Activated T-cell treated with anti-CD3 and anti-CD28 coated beads for 24 hours (primary cell): ENCODE data around the gene UBE2C.

Source experiments
- DNase-seq: peaks from one replicate; pipeline ENCODE4 v3.0.0-alpha.2; 2020; ENCODE audit warnings: low read depth

The UBE2C gene

GRCh38 chr20:45833883-45834796 is 21.7 kb downstream of the UBE2C start:
- peak; percentile 24 for DNase-seq

GRCh38 chr20:45834797-45835161 is 22.3 kb downstream of the UBE2C start:
- DNase-seq, result no peak

GRCh38 chr20:45835329-45835765 is 22.9 kb downstream of the UBE2C start:
- DNase-seq, result no peak

- no peak for DNase-seq
Measured at GRCh38 chr20:45835825-45836224, 23.4 kb downstream of the UBE2C start.

GRCh38 chr20:45836841-45837240 is 24.4 kb downstream of the UBE2C start:
- DNase-seq, result no peak

- DNase-seq, result no peak
Measured at GRCh38 chr20:45840700-45841198, 28.3 kb downstream of the UBE2C start.

- no peak for DNase-seq
Measured at GRCh38 chr20:45841407-45842129, 29.1 kb downstream of the UBE2C start.

- DNase-seq, result no peak
Measured at GRCh38 chr20:45842169-45842812, 29.8 kb downstream of the UBE2C start.

- no peak for DNase-seq
Measured at GRCh38 chr20:45843506-45843905, 31.1 kb downstream of the UBE2C start.

GRCh38 chr20:45845452-45845851 is 33.0 kb downstream of the UBE2C start:
- DNase-seq, result no peak

- DNase-seq, result no peak
Measured at GRCh38 chr20:45848421-45848820, 36.0 kb downstream of the UBE2C start.

GRCh38 chr20:45848969-45849582 is 36.6 kb downstream of the UBE2C start:
- DNase-seq, result no peak

GRCh38 chr20:45850238-45850637 is 37.8 kb downstream of the UBE2C start:
- DNase-seq, result no peak

- DNase-seq, result no peak
Measured at GRCh38 chr20:45850926-45851325, 38.5 kb downstream of the UBE2C start.

GRCh38 chr20:45851501-45851900 is 39.1 kb downstream of the UBE2C start:
- DNase-seq, result no peak

GRCh38 chr20:45852326-45852725 is 39.9 kb downstream of the UBE2C start:
- no peak for DNase-seq

- no peak for DNase-seq
Measured at GRCh38 chr20:45853484-45853883, 41.0 kb downstream of the UBE2C start.

- peak; percentile 94 for DNase-seq
Measured at GRCh38 chr20:45857114-45857881, 44.9 kb downstream of the UBE2C start, which contains the start of the genes ACOT8 and ZSWIM3. TSS of gene ACOT8 (minus strand) at chr20:45857392. CDS start at chr20:45857315, 77 bp downstream. TSS of gene ZSWIM3 (plus strand) at chr20:45857614. CDS start at chr20:45857826, 212 bp downstream.

GRCh38 chr20:45857882-45858216 is 45.4 kb downstream of the UBE2C start:
- DNase-seq, result no peak

- no peak for DNase-seq
Measured at GRCh38 chr20:45859916-45860315, 47.5 kb downstream of the UBE2C start.

- no peak for DNase-seq
Measured at GRCh38 chr20:45860560-45861220, 48.2 kb downstream of the UBE2C start.
